Psoas muscle (tissue), 8 donors: ENCODE results near the gene KCNT2. TPM values are rescaled to one million over a fixed set of nuclear protein-coding genes. Genes with fewer than 3 reads are reported as not detected.

Experiments used
- ATAC-seq, 4 donors: fragments of 200-7000 bp; cut with Tn5 transposase; one replicate each; pipeline ENCODE4 v1.9.1; 2020; ENCODE audit warnings: moderate library complexity in 3 of 4, mild to moderate bottlenecking in 2 of 4
- DNase-seq, 2 donors: peaks; one replicate each; pipeline ENCODE4 v3.0.0-alpha.2; 2020
- H3K27ac ChIP-seq: fragments of 200-600 bp; one replicate; pipeline ENCODE4 v1.8.0; 2022
- H3K27me3 ChIP-seq, 3 donors: fragments of 200-600 bp in 1 of 3; one replicate each; pipeline versions ENCODE4 v1.6.1 to v1.8.0; 2013 to 2022; ENCODE audit warnings: low read length in 2 of 3, mild to moderate bottlenecking in 2 of 3, moderate library complexity in 1 of 3; ENCODE audit not compliant: insufficient read depth in 3 of 3
- H3K36me3 ChIP-seq, 2 donors: fragments of 200-600 bp in 1 of 2; one replicate each; pipeline versions ENCODE4 v1.6.1 to v1.8.0; 2013 to 2022; ENCODE audit warnings: low read depth in 1 of 2, mild to moderate bottlenecking in 1 of 2, moderate library complexity in 1 of 2; ENCODE audit not compliant: insufficient read depth in 1 of 2
- H3K4me1 ChIP-seq: fragments of 200-600 bp; one replicate; pipeline ENCODE4 v1.8.0; 2022
- H3K4me3 ChIP-seq: fragments of 200-600 bp; one replicate; pipeline ENCODE4 v1.8.0; 2022; ENCODE audit warnings: mild to moderate bottlenecking
- H3K9me3 ChIP-seq: fragments of 200-600 bp; one replicate; pipeline ENCODE4 v1.8.0; 2022
- CTCF ChIP-seq: fragments of 200-600 bp; IDR thresholded peaks from one replicate; pipeline ENCODE4 v1.8.0; 2022; ENCODE audit warnings: antibody characterized with exemption
- WGBS, 3 donors: extraction: QIAGEN DNeasy Blood & Tissue Kit; methylation state at CpG; one replicate each; pipeline versions ENCODE4 v1.1.6 to v1.1.7; 2013; 5-methylcytosine and 5-hydroxymethylcytosine counted together
- intact Hi-C, 2 donors: fragments of 100-400 bp; cut with DNase I; formaldehyde crosslinking; loops; one replicate each; pipeline versions ENCODE4 v1.11.0 to v1.14.2; 2022
- polyA plus RNA-seq, 3 donors: library from polyadenylated mRNA; stranded (reverse); fragments of 200-250 nt; gene quantifications; one replicate each; pipeline ENCODE4 v1.2.3, GENCODE V29; 2013
- total RNA-seq, 4 donors: library from RNA; stranded (reverse); fragmentation: NEBNext Ultra II Directional in 2 of 4; extraction: Animal tissue kit (Norgen Biotek cat#: 25700) in 2 of 4; gene quantifications; one replicate each; pipeline versions ENCODE4 v1.2.1 to v1.2.4, GENCODE V29; 2021 to 2023
- donor health status: healthy with polysubstance abuse.
- donor health status: DM: no; HTN: no; CAD: no; lungs with moderate emphysema.
- donor health status: Bipolar disorder and iron deficiency.
- donor health status: healthy.
- donor health status: DM: yes; HTN: yes; CAD: no.
- donor health status: DM: no; HTN: no; CAD: no.
- donor health status: DM: no; HTN: no; CAD: no.
- donor health status: DM: yes; HTN: yes; CAD: no.

KCNT2 gene
- total and polyA plus RNA-seq, 7 donors = 0.04 to 1.2 (median 0.12) TPM

- intact Hi-C loops = loop anchor here in 1 of 2 donors (5.0 kb wide), 1 partner anchor 431 kb away; no protein-coding TSS in a partner anchor
- no peak overlapping the region for H3K27ac ChIP-seq
- peak; percentile 45 for TF ChIP-seq CTCF
- no peaks in the 10 kb centered on the region for H3K9me3 ChIP-seq
- ATAC-seq (no peak), DNase-seq (no peak)
- 80 to 87% (median 84%) methylated on average over 2 of the region's 2 CpGs for WGBS, 3 donors
- no peaks in the 10 kb centered on the region for H3K36me3 ChIP-seq
- no peak overlapping the region for H3K4me3 ChIP-seq
- H3K4me1 ChIP-seq = no peaks in the 10 kb centered on the region
- H3K27me3 ChIP-seq = no peaks in the 10 kb centered on the region
These were observed 235.2 kb downstream of the KCNT2 start for GRCh38 chr1:196372896-196373536.

- intact Hi-C loops = no loop called here
- H3K36me3 ChIP-seq = no peaks in the 10 kb centered on the region
- no peaks in the 10 kb centered on the region for H3K9me3 ChIP-seq
- 94 to 96% (median 94%) methylated on average over 3 of the region's 3 CpGs for WGBS, 3 donors
- H3K4me3 ChIP-seq = no peak overlapping the region
- no peak overlapping the region for H3K27ac ChIP-seq
- H3K4me1 ChIP-seq = no peaks in the 10 kb centered on the region
- no peak for ATAC-seq
- TF ChIP-seq CTCF = no peak
- no peaks in the 10 kb centered on the region for H3K27me3 ChIP-seq
- no peak for DNase-seq
These were observed 240.4 kb downstream of the KCNT2 start for GRCh38 chr1:196367838-196368237.

- DNase-seq (no peak), ATAC-seq (no peak)
- 81 to 85% (median 84%) methylated on average over 5 of the region's 5 CpGs for WGBS, 3 donors
- H3K36me3 ChIP-seq = no peaks in the 10 kb centered on the region
- H3K9me3 ChIP-seq = no peaks in the 10 kb centered on the region
- no peak overlapping the region for H3K4me3 ChIP-seq
- TF ChIP-seq CTCF = no peak
- intact Hi-C loops = no loop called here
- H3K27ac ChIP-seq = no peak overlapping the region
- H3K4me1 ChIP-seq = no peaks in the 10 kb centered on the region
- H3K27me3 ChIP-seq = no peaks in the 10 kb centered on the region
These were observed 241.3 kb downstream of the KCNT2 start for GRCh38 chr1:196366817-196367495.

- TF ChIP-seq CTCF = no peak
- Histone ChIP-seq H3K27ac (no peak overlapping the region), H3K36me3 (no peaks in the 10 kb centered on the region), H3K4me1 (no peaks in the 10 kb centered on the region), H3K27me3 (no peaks in the 10 kb centered on the region), H3K4me3 (no peak overlapping the region), H3K9me3 (no peaks in the 10 kb centered on the region)
- intact Hi-C loops = no loop called here
- WGBS, 3 donors = 92 to 98% (median 94%) methylated on average over 5 of the region's 5 CpGs
- ATAC-seq (no peak), DNase-seq (no peak)
These were observed 247.0 kb downstream of the KCNT2 start for GRCh38 chr1:196361112-196361714.
